OCI-LY1 (cell line): ENCODE measurements around the gene ZNF189.

Experiments
- H2AFZ ChIP-seq: fragments of 200-600 bp; sonication (generic), shearing (Covaris generic); 2 replicates; pipeline ENCODE4 v1.6.0; 2014; ENCODE audit warnings: antibody characterized with exemption, mild to moderate bottlenecking, low read length
- H3F3A ChIP-seq: fragments of 200-600 bp; sonication (generic), shearing (Covaris generic); 2 replicates; pipeline ENCODE4 v1.6.0; 2014; ENCODE audit warnings: mild to moderate bottlenecking, antibody characterized with exemption, low read length, moderate library complexity; ENCODE audit not compliant: insufficient read depth
- H3K27ac ChIP-seq: fragments of 200-600 bp; sonication (generic); 2 replicates; pipeline ENCODE4 v1.5.1; 2014; ENCODE audit warnings: low read length, mixed run types, mild to moderate bottlenecking, low read depth; ENCODE audit not compliant: poor library complexity, severe bottlenecking
- H3K27me3 ChIP-seq: fragments of 200-600 bp; sonication (generic); 2 replicates; pipeline ENCODE4 v1.6.0; 2014; ENCODE audit warnings: antibody characterized with exemption, mild to moderate bottlenecking, low read length, moderate library complexity; ENCODE audit not compliant: insufficient read depth
- H3K36me3 ChIP-seq: fragments of 200-600 bp; sonication (generic); 2 replicates; pipeline ENCODE4 v1.6.1; 2014; ENCODE audit warnings: mild to moderate bottlenecking, antibody characterized with exemption, low read length, moderate library complexity, mixed read lengths; ENCODE audit not compliant: insufficient read depth
- H3K4me1 ChIP-seq: fragments of 200-600 bp; sonication (generic); 2 replicates; pipeline ENCODE4 v1.5.1; 2014; ENCODE audit warnings: mild to moderate bottlenecking, low read length, moderate library complexity; ENCODE audit not compliant: insufficient read depth, severe bottlenecking
- H3K4me2 ChIP-seq: fragments of 200-600 bp; sonication (generic), shearing (Covaris generic); 2 replicates; pipeline ENCODE4 v1.6.1; 2014; ENCODE audit warnings: low read length
- H3K4me3 ChIP-seq: fragments of 200-600 bp; sonication (generic); 2 replicates; pipeline ENCODE4 v1.5.1; 2014; ENCODE audit warnings: low read length, low read depth, mild to moderate bottlenecking, mixed read lengths; ENCODE audit not compliant: poor library complexity, severe bottlenecking
- H3K79me2 ChIP-seq: fragments of 200-600 bp; shearing (Covaris generic); 2 replicates; pipeline ENCODE4 v1.6.1; 2016; ENCODE audit warnings: mixed run types, low read length, mixed read lengths; ENCODE audit not compliant: insufficient read depth
- H3K9ac ChIP-seq: fragments of 200-600 bp; sonication (generic), shearing (Covaris generic); 2 replicates; pipeline ENCODE4 v1.6.1; 2014; ENCODE audit warnings: mild to moderate bottlenecking, low read length, mixed read lengths
- H3K9me2 ChIP-seq: fragments of 200-600 bp; sonication (generic), shearing (Covaris generic); 2 replicates; pipeline ENCODE4 v1.6.1; 2014; ENCODE audit warnings: low read depth, mild to moderate bottlenecking, low read length, mixed read lengths
- H3K9me3 ChIP-seq: fragments of 200-600 bp; shearing (Covaris generic); 2 replicates; pipeline ENCODE4 v1.6.1; 2014; ENCODE audit warnings: low read length, mixed read lengths
- H4K20me1 ChIP-seq: fragments of 200-600 bp; sonication (generic), shearing (Covaris generic); 2 replicates; pipeline ENCODE4 v1.6.0; 2016; ENCODE audit warnings: mild to moderate bottlenecking, low read length; ENCODE audit not compliant: insufficient read depth
- CTCF ChIP-seq: fragments of 200-600 bp; sonication (generic), shearing (Covaris generic); IDR thresholded peaks from 2 replicates; pipeline ENCODE4 v1.5.1; 2017; ENCODE audit warnings: mild to moderate bottlenecking, antibody characterized with exemption, low read length, moderate library complexity, mixed read lengths
- EZH2 ChIP-seq: fragments of 200-600 bp; sonication (generic), shearing (Covaris generic); IDR thresholded peaks from 2 replicates; pipeline ENCODE4 v1.8.0; 2017; ENCODE audit warnings: borderline replicate concordance, mixed run types, mild to moderate bottlenecking, antibody characterized with exemption, low read length, moderate library complexity, mixed read lengths

The ZNF189 gene

GRCh38 chr9:101367323-101367722, 31.3 kb upstream of the ZNF189 start:
- Histone ChIP-seq H3K27me3 (no peaks in the 10 kb centered on the region), H3K9me3 (no peaks in the 10 kb centered on the region), H4K20me1 (no peaks in the 10 kb centered on the region), H3K36me3 (no peaks in the 10 kb centered on the region), H3K9ac (no peak overlapping the region), H3F3A (no peaks in the 10 kb centered on the region), H3K4me1 (no peaks in the 10 kb centered on the region), H3K4me3 (no peak overlapping the region), H3K4me2 (no peak overlapping the region), H3K9me2 (no peaks in the 10 kb centered on the region), H3K79me2 (no peaks in the 10 kb centered on the region), H3K27ac (no peak overlapping the region), H2AFZ (no peak overlapping the region)
- TF ChIP-seq CTCF (no peak), EZH2 (no peak)

- H3K79me2 ChIP-seq = no peaks in the 10 kb centered on the region
- H3K36me3 ChIP-seq = no peaks in the 10 kb centered on the region
- no peaks in the 10 kb centered on the region for H3K4me1 ChIP-seq
- TF ChIP-seq EZH2 (no peak), CTCF (no peak)
- no peaks in the 10 kb centered on the region for H3K9me3 ChIP-seq
- H3K27ac ChIP-seq = no peak overlapping the region
- no peak overlapping the region for H3K4me2 ChIP-seq
- no peaks in the 10 kb centered on the region for H3F3A ChIP-seq
- no peaks in the 10 kb centered on the region for H3K9me2 ChIP-seq
- H4K20me1 ChIP-seq = no peaks in the 10 kb centered on the region
- no peak overlapping the region for H3K4me3 ChIP-seq
- H2AFZ ChIP-seq = no peak overlapping the region
- no peak overlapping the region for H3K9ac ChIP-seq
- H3K27me3 ChIP-seq = no peaks in the 10 kb centered on the region
These were observed 29.4 kb upstream of the ZNF189 start for GRCh38 chr9:101369286-101369685.

- H3K9me3 ChIP-seq = no peaks in the 10 kb centered on the region
- H3K4me1 ChIP-seq = no peaks in the 10 kb centered on the region
- no peak overlapping the region for H3K4me2 ChIP-seq
- H3K9ac ChIP-seq = no peak overlapping the region
- H3F3A ChIP-seq = no peaks in the 10 kb centered on the region
- H4K20me1 ChIP-seq = no peaks in the 10 kb centered on the region
- H3K27me3 ChIP-seq = no peaks in the 10 kb centered on the region
- H3K36me3 ChIP-seq = no peaks in the 10 kb centered on the region
- no peak overlapping the region for H3K27ac ChIP-seq
- TF ChIP-seq CTCF (no peak), EZH2 (no peak)
- no peaks in the 10 kb centered on the region for H3K79me2 ChIP-seq
- H3K9me2 ChIP-seq = no peaks in the 10 kb centered on the region
- H2AFZ ChIP-seq = no peak overlapping the region
- no peak overlapping the region for H3K4me3 ChIP-seq
These were observed 28.6 kb upstream of the ZNF189 start for GRCh38 chr9:101369884-101370531.
